Measurements from ENCODE around the gene VPS9D1.
A peak's percentile ranks its signal among the peaks of the same experiment; 100 is the strongest.
"Not testable (repeated sequence)": the region's sequence is repeated elsewhere in the genome, so short reads cannot be mapped to it uniquely, and the experiment has no call there.

The VPS9D1 gene

GRCh38 chr16:89668790-89669158 lies 51.9 kb downstream of the VPS9D1 start:
- no peak for DNase-seq (ENCODE audit: low read depth in 2 of 2)

- no peak for DNase-seq (ENCODE audit: low read depth in 2 of 2)
Measured at GRCh38 chr16:89667633-89668032, 53.1 kb downstream of the VPS9D1 start.

GRCh38 chr16:89667000-89667399 lies 53.7 kb downstream of the VPS9D1 start:
- not testable (repeated sequence) for DNase-seq (ENCODE audit: low read depth in 2 of 2)

GRCh38 chr16:89664238-89664637 lies 56.5 kb downstream of the VPS9D1 start:
- not testable (repeated sequence) for DNase-seq (ENCODE audit: low read depth in 2 of 2)

GRCh38 chr16:89661215-89661614 lies 59.5 kb downstream of the VPS9D1 start:
- DNase-seq (ENCODE audit: low read depth in 2 of 2): no peak

GRCh38 chr16:89660146-89660545 lies 60.6 kb downstream of the VPS9D1 start:
- no peak for DNase-seq (ENCODE audit: low read depth in 2 of 2)

- DNase-seq (ENCODE audit: low read depth in 2 of 2): no peak
Measured at GRCh38 chr16:89658221-89658879, 62.3 kb downstream of the VPS9D1 start.

GRCh38 chr16:89657442-89658220 lies 63.1 kb downstream of the VPS9D1 start, which contains the start of the genes CHMP1A and SPATA33:
CHMP1A (minus strand) TSS chr16:89657708; CDS start chr16:89657588, 120 bp downstream.
SPATA33 (plus strand) TSS chr16:89657836; CDS start chr16:89657912, 76 bp downstream.
- DNase-seq (ENCODE audit: low read depth in 2 of 2): peak; percentile 83 to 87

Data from stimulated activated CD4-positive, alpha-beta T cell treated with anti-CD3 and anti-CD28 coated beads, Interleukin-12 subunit alpha, Interleukin-12 subunit beta, amount 100 ng/mL, for 24 hours (primary cell).